Epidermal melanocyte (primary cell): ENCODE measurements around the gene SERAC1.
"Not testable (repeated sequence)": the region's sequence is repeated elsewhere in the genome, so short reads cannot be mapped to it uniquely, and the experiment has no call there.

Source experiments
- DNase-seq: peaks from one replicate; pipeline ENCODE4 v3.0.0; 2011; ENCODE audit warnings: low spot score; ENCODE audit not compliant: insufficient read length

The SERAC1 gene

GRCh38 chr6:158168040-158168289, at the start of gene SERAC1:
SERAC1 (minus strand) TSS chr6:158168262; CDS start chr6:158158363, 9,899 bp downstream.
- no peak for DNase-seq

- DNase-seq = no peak
Observed at GRCh38 chr6:158213925-158214674, 46.0 kb upstream of the SERAC1 start.

GRCh38 chr6:158211273-158212055, 43.4 kb upstream of the SERAC1 start:
- no peak for DNase-seq

- DNase-seq = not testable (repeated sequence)
Observed at GRCh38 chr6:158209582-158210333, 41.7 kb upstream of the SERAC1 start.

GRCh38 chr6:158208226-158209030, 40.4 kb upstream of the SERAC1 start:
- not testable (repeated sequence) for DNase-seq

- DNase-seq = no peak
Observed at GRCh38 chr6:158207422-158207788, 39.3 kb upstream of the SERAC1 start.

- no peak for DNase-seq
Observed at GRCh38 chr6:158206740-158207421, 38.8 kb upstream of the SERAC1 start.

- no peak for DNase-seq
Observed at GRCh38 chr6:158205169-158205944, 37.3 kb upstream of the SERAC1 start.

GRCh38 chr6:158198461-158198860, 30.4 kb upstream of the SERAC1 start:
- no peak for DNase-seq

- no peak for DNase-seq
Observed at GRCh38 chr6:158194487-158195280, 26.6 kb upstream of the SERAC1 start.

- DNase-seq = no peak
Observed at GRCh38 chr6:158191761-158192160, 23.7 kb upstream of the SERAC1 start.

GRCh38 chr6:158191032-158191431, 23.0 kb upstream of the SERAC1 start:
- no peak for DNase-seq

GRCh38 chr6:158188591-158188990, 20.5 kb upstream of the SERAC1 start:
- DNase-seq = no peak

GRCh38 chr6:158185729-158186456, 17.8 kb upstream of the SERAC1 start:
- DNase-seq = no peak

- no peak for DNase-seq
Observed at GRCh38 chr6:158184608-158185007, 16.5 kb upstream of the SERAC1 start.

- not testable (repeated sequence) for DNase-seq
Observed at GRCh38 chr6:158183174-158183972, 15.3 kb upstream of the SERAC1 start.

GRCh38 chr6:158177712-158178111, 9.7 kb upstream of the SERAC1 start:
- not testable (repeated sequence) for DNase-seq

- DNase-seq = no peak
Observed at GRCh38 chr6:158175111-158175510, 7.0 kb upstream of the SERAC1 start.
